SK-N-SH treated with all-trans-retinoic acid at 6 μM for 48 hours (cell line): Measurements from ENCODE around the gene EOMES.

Source experiments
- ATAC-seq: fragments of 200-7000 bp; cut with Tn5 transposase; 3 replicates; pipeline ENCODE4 v1.9.1; 2020; ENCODE audit warnings: mild to moderate bottlenecking, moderate library complexity
- ARNTL ChIP-seq: fragments of 450-650 bp; formaldehyde crosslinking; IDR thresholded peaks from 2 replicates; pipeline ENCODE4 v1.5.0; 2020; ENCODE audit warnings: low read depth, mild to moderate bottlenecking, moderate library complexity, borderline replicate concordance
- BACH2 ChIP-seq: fragments of 250-450 bp; sonication (Bioruptor Pico); IDR thresholded peaks from 2 replicates; pipeline ENCODE4 v1.9.0; 2021; ENCODE audit warnings: mild to moderate bottlenecking, borderline replicate concordance
- CREB5 ChIP-seq: fragments of 250-450 bp; sonication (Bioruptor Pico); IDR thresholded peaks from 2 replicates; pipeline ENCODE4 v1.5.1; 2020; ENCODE audit warnings: low read depth, mild to moderate bottlenecking, moderate library complexity
- CSRNP3 ChIP-seq: fragments of 250-450 bp; sonication (Bioruptor Pico); IDR thresholded peaks from 2 replicates; pipeline ENCODE4 v1.5.1; 2021; ENCODE audit warnings: mild to moderate bottlenecking, moderate library complexity
- ESRRG ChIP-seq: fragments of 250-450 bp; sonication (Bioruptor Pico); IDR thresholded peaks from 2 replicates; pipeline ENCODE4 v1.6.1; 2021; ENCODE audit warnings: mild to moderate bottlenecking
- GLIS3 ChIP-seq: fragments of 250-450 bp; sonication (Bioruptor Pico); IDR thresholded peaks from 2 replicates; pipeline ENCODE4 v1.5.0; 2020; ENCODE audit warnings: mild to moderate bottlenecking, moderate library complexity
- ISL1 ChIP-seq: fragments of 250-450 bp; sonication (Bioruptor Pico); IDR thresholded peaks from 2 replicates; pipeline ENCODE4 v2.1.2; 2022; ENCODE audit warnings: mild to moderate bottlenecking, moderate library complexity
- OSR1 ChIP-seq: fragments of 250-450 bp; sonication (Bioruptor Pico); IDR thresholded peaks from 2 replicates; pipeline ENCODE4 v1.8.0; 2022; ENCODE audit warnings: moderate library complexity, mild to moderate bottlenecking, inconsistent platforms
- PATZ1 ChIP-seq: fragments of 250-450 bp; sonication (Bioruptor Pico); IDR thresholded peaks from 2 replicates; pipeline ENCODE4 v1.8.0; 2020; ENCODE audit warnings: mild to moderate bottlenecking, moderate library complexity, borderline replicate concordance
- POU6F1 ChIP-seq: fragments of 250-450 bp; sonication (Bioruptor Pico); IDR thresholded peaks from 2 replicates; pipeline ENCODE4 v1.8.0; 2021; ENCODE audit warnings: low read depth, mild to moderate bottlenecking, moderate library complexity, borderline replicate concordance
- PPARA ChIP-seq: fragments of 250-450 bp; sonication (Bioruptor Pico); IDR thresholded peaks from 2 replicates; pipeline ENCODE4 v1.5.0; 2020; ENCODE audit warnings: mild to moderate bottlenecking, borderline replicate concordance
- RARB ChIP-seq: fragments of 250-450 bp; sonication (Bioruptor Pico); IDR thresholded peaks from 2 replicates; pipeline ENCODE4 v1.8.0; 2021; ENCODE audit warnings: mild to moderate bottlenecking, moderate library complexity
- SNAI2 ChIP-seq: fragments of 250-450 bp; sonication (Bioruptor Pico); IDR thresholded peaks from 2 replicates; pipeline ENCODE4 v1.5.0; 2020; ENCODE audit warnings: mild to moderate bottlenecking, moderate library complexity
- TCF4 ChIP-seq: fragments of 250-450 bp; sonication (Bioruptor Pico); IDR thresholded peaks from 2 replicates; pipeline ENCODE4 v1.8.0; 2021; ENCODE audit warnings: mild to moderate bottlenecking, moderate library complexity, borderline replicate concordance
- TOX ChIP-seq: fragments of 250-450 bp; sonication (Bioruptor Pico); IDR thresholded peaks from 2 replicates; pipeline ENCODE4 v1.8.0; 2021; ENCODE audit warnings: mild to moderate bottlenecking, moderate library complexity, borderline replicate concordance
- TSHZ2 ChIP-seq: fragments of 250-450 bp; sonication (Bioruptor Pico); IDR thresholded peaks from 2 replicates; pipeline ENCODE4 v1.5.0; 2020; ENCODE audit warnings: mild to moderate bottlenecking, moderate library complexity
- ZC3H10 ChIP-seq: fragments of 250-450 bp; sonication (Bioruptor Pico); IDR thresholded peaks from 2 replicates; pipeline ENCODE4 v1.5.1; 2021; ENCODE audit warnings: mild to moderate bottlenecking, moderate library complexity
- ZFP3 ChIP-seq: fragments of 250-450 bp; sonication (Bioruptor Pico); IDR thresholded peaks from 2 replicates; pipeline ENCODE4 v1.5.0; 2020; ENCODE audit warnings: mild to moderate bottlenecking, moderate library complexity
- ZFP30 ChIP-seq: fragments of 450-650 bp; formaldehyde crosslinking; IDR thresholded peaks from 2 replicates; pipeline ENCODE4 v1.5.0; 2022; ENCODE audit warnings: mild to moderate bottlenecking, moderate library complexity
- ZNF70 ChIP-seq: fragments of 450-650 bp; formaldehyde crosslinking; IDR thresholded peaks from 2 replicates; pipeline ENCODE4 v1.5.0; 2020; ENCODE audit warnings: mild to moderate bottlenecking, moderate library complexity
- ZNF8 ChIP-seq: fragments of 450-650 bp; formaldehyde crosslinking; IDR thresholded peaks from 2 replicates; pipeline ENCODE4 v1.5.0; 2020; ENCODE audit warnings: mild to moderate bottlenecking, moderate library complexity

EOMES gene

GRCh38 chr3:27717200-27717852 lies 4.8 kb downstream of the EOMES start:
- ATAC-seq = no peak
- TF ChIP-seq PATZ1 (CRISPR knock-in tag) (no peak), OSR1 (no peak), ZNF8 (CRISPR knock-in tag) (no peak)
- TF ChIP-seq, all 23 proteins: peak for 0

GRCh38 chr3:27716309-27716708 lies 5.8 kb downstream of the EOMES start:
- TF ChIP-seq SNAI2 (CRISPR knock-in tag) = no peak
- TF ChIP-seq ZC3H10 (CRISPR knock-in tag) = no peak
- no peak for TF ChIP-seq ZFP3 (CRISPR knock-in tag)
- no peak for TF ChIP-seq TOX (CRISPR knock-in tag)
- TF ChIP-seq ZFP30 = no peak
- TF ChIP-seq BACH2 (CRISPR knock-in tag) = no peak
- no peak for TF ChIP-seq ESRRG
- no peak for TF ChIP-seq PATZ1 (CRISPR knock-in tag)
- no peak for TF ChIP-seq ISL1 (CRISPR knock-in tag)
- no peak for TF ChIP-seq ARNTL (CRISPR knock-in tag)
- TF ChIP-seq RARB (CRISPR knock-in tag) = no peak
- TF ChIP-seq CSRNP3 = no peak
- no peak for TF ChIP-seq CREB5
- no peak for TF ChIP-seq ZNF70 (CRISPR knock-in tag)
- ATAC-seq = no peak

GRCh38 chr3:27715863-27716262 lies 6.3 kb downstream of the EOMES start:
- ATAC-seq = no peak
- TF ChIP-seq ESRRG = no peak
- TF ChIP-seq TCF4 (CRISPR knock-in tag) = no peak
- no peak for TF ChIP-seq PATZ1 (CRISPR knock-in tag)
- TF ChIP-seq GLIS3 (CRISPR knock-in tag) = no peak
- TF ChIP-seq PPARA (CRISPR knock-in tag) = no peak
- no peak for TF ChIP-seq ARNTL (CRISPR knock-in tag)
- TF ChIP-seq TSHZ2 (CRISPR knock-in tag) = no peak
- no peak for TF ChIP-seq POU6F1 (CRISPR knock-in tag)
- no peak for TF ChIP-seq RARB (CRISPR knock-in tag)
- no peak for TF ChIP-seq BACH2 (CRISPR knock-in tag)
